ENCODE results near the gene TNIP3. TPM values are rescaled to one million over a fixed set of nuclear protein-coding genes. Genes with fewer than 3 reads are reported as not detected.

TNIP3 gene
- polyA plus RNA-seq, 1 donor (not counting 4 experiments of a cell fraction or from before 2014, with no cell fraction given): 0.04 TPM

- Histone ChIP-seq H3K79me2 (ENCODE audit: control insufficient read depth, insufficient read depth, low read length) (no peaks in the 10 kb centered on the region), H3K27me3 (ENCODE audit: control insufficient read depth, extremely low read depth, insufficient read depth, low read length) (no peaks in the 10 kb centered on the region), H3K9ac (ENCODE audit: control insufficient read depth, extremely low read depth, insufficient read depth, low read length) (no peak overlapping the region), H2AFZ (ENCODE audit: control insufficient read depth, low read length) (no peak overlapping the region), H3K4me2 (ENCODE audit: control insufficient read depth, extremely low read depth, insufficient read depth, low read depth, low read length) (no peak overlapping the region), H3K9me3 (ENCODE audit: control insufficient read depth, low read depth, low read length) (no peaks in the 10 kb centered on the region), H3K27ac (ENCODE audit: control insufficient read depth, insufficient read depth, low read length) (no peak overlapping the region), H3K4me3 (ENCODE audit: control insufficient read depth in 2 of 3, extremely low read depth in 1 of 3, insufficient read depth in 2 of 3, low read depth in 1 of 3, low read length in 3 of 3) (no peak overlapping the region), H3K9me1 (ENCODE audit: control insufficient read depth, extremely low read depth, insufficient read depth, low read length) (no peaks in the 10 kb centered on the region), H3K4me1 (ENCODE audit: control insufficient read depth, extremely low read depth, insufficient read depth, low read length) (no peaks in the 10 kb centered on the region), H4K20me1 (ENCODE audit: control insufficient read depth, extremely low read depth, insufficient read depth, low read length) (no peaks in the 10 kb centered on the region), H3K36me3 (ENCODE audit: control insufficient read depth in 2 of 2, extremely low read depth in 1 of 2, insufficient read depth in 2 of 2, low read length in 2 of 2) (no peaks in the 10 kb centered on the region)
- dilution Hi-C loops (cut with MboI; ENCODE audit: extremely low pct_ligation_motif_present, low sequenced_read_pairs): no loop called here
- TF ChIP-seq EZH2 (IDR thresholded peaks at IDR 0.05; ENCODE audit: low read length) (no peak), CTCF (optimal IDR thresholded peaks at IDR 0.05 in 1 of 3, IDR thresholded peaks at IDR 0.05 in 1 of 3, conservative IDR thresholded peaks at IDR 0.05 in 1 of 3; ENCODE audit: extremely low read depth in 1 of 3, insufficient read depth in 2 of 3, low read length in 3 of 3) (no peak)
- FAIRE-seq: no peak
- DNase-seq (ENCODE audit: low read depth, low spot score): no peak
These were observed 44.4 kb downstream of the TNIP3 start for GRCh38 chr4:121119715-121120114.

- dilution Hi-C loops (cut with MboI; ENCODE audit: extremely low pct_ligation_motif_present, low sequenced_read_pairs): no loop called here
- TF ChIP-seq CTCF (optimal IDR thresholded peaks at IDR 0.05 in 1 of 3, IDR thresholded peaks at IDR 0.05 in 1 of 3, conservative IDR thresholded peaks at IDR 0.05 in 1 of 3; ENCODE audit: extremely low read depth in 1 of 3, insufficient read depth in 2 of 3, low read length in 3 of 3) (no peak), EZH2 (IDR thresholded peaks at IDR 0.05; ENCODE audit: low read length) (no peak)
- Histone ChIP-seq H3K27me3 (ENCODE audit: control insufficient read depth, extremely low read depth, insufficient read depth, low read length) (no peaks in the 10 kb centered on the region), H3K36me3 (ENCODE audit: control insufficient read depth in 2 of 2, extremely low read depth in 1 of 2, insufficient read depth in 2 of 2, low read length in 2 of 2) (no peaks in the 10 kb centered on the region), H4K20me1 (ENCODE audit: control insufficient read depth, extremely low read depth, insufficient read depth, low read length) (no peaks in the 10 kb centered on the region), H3K9me1 (ENCODE audit: control insufficient read depth, extremely low read depth, insufficient read depth, low read length) (no peaks in the 10 kb centered on the region), H3K9ac (ENCODE audit: control insufficient read depth, extremely low read depth, insufficient read depth, low read length) (no peak overlapping the region), H3K9me3 (ENCODE audit: control insufficient read depth, low read depth, low read length) (no peaks in the 10 kb centered on the region), H3K4me2 (ENCODE audit: control insufficient read depth, extremely low read depth, insufficient read depth, low read depth, low read length) (no peak overlapping the region), H3K27ac (ENCODE audit: control insufficient read depth, insufficient read depth, low read length) (no peak overlapping the region), H3K4me1 (ENCODE audit: control insufficient read depth, extremely low read depth, insufficient read depth, low read length) (no peaks in the 10 kb centered on the region), H3K79me2 (ENCODE audit: control insufficient read depth, insufficient read depth, low read length) (no peaks in the 10 kb centered on the region), H2AFZ (ENCODE audit: control insufficient read depth, low read length) (no peak overlapping the region), H3K4me3 (ENCODE audit: control insufficient read depth in 2 of 3, extremely low read depth in 1 of 3, insufficient read depth in 2 of 3, low read depth in 1 of 3, low read length in 3 of 3) (no peak overlapping the region)
- no peak for FAIRE-seq
- DNase-seq (ENCODE audit: low read depth, low spot score): no peak
These were observed 45.8 kb downstream of the TNIP3 start for GRCh38 chr4:121118344-121118743.

Data from keratinocyte (primary cell).